ENCODE measurements around the gene CASP7.
"Not testable (repeated sequence)": the region's sequence is repeated elsewhere in the genome, so short reads cannot be mapped to it uniquely, and the experiment has no call there.

Gene CASP7

GRCh38 chr10:113679463-113680189, at the start of gene CASP7:
Gene CASP7 (plus strand): TSS chr10:113679912. CDS start chr10:113697494, 17,582 bp downstream.
- DNase-seq = peak; percentile 4 to 15

- no peak for DNase-seq
Measured at GRCh38 chr10:113630929-113631533, 48.7 kb upstream of the CASP7 start.

- peak in 1 of 2 experiments; percentile 9 for DNase-seq
Measured at GRCh38 chr10:113631684-113632367, 47.9 kb upstream of the CASP7 start.

DNA sequence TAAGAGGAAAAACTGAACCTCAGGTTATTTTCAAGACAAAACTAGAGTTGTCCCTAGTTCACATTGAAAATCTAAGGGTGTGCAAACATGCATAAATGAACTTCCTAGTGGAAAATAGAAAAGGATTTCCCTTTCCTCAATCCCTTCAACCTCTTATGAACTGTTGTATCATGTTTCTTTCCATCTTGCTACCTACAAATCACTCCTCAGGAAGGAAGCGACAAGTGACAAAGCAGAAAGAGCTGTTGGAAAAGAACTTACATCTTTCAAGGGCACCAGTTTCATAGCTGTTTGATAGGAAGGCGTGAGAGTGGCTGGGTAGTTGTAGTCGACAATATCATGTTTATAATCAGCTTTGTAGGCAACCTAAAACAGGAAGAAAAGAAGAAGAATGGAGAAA, 39.7 kb upstream of the CASP7 start:
- DNase-seq = no peak

GRCh38 chr10:113641702-113642101, 38.0 kb upstream of the CASP7 start:
- no peak for DNase-seq

GRCh38 chr10:113643183-113643582, 36.5 kb upstream of the CASP7 start:
- DNase-seq = no peak

- no peak for DNase-seq
Measured at GRCh38 chr10:113644185-113645120, 35.3 kb upstream of the CASP7 start.

DNA sequence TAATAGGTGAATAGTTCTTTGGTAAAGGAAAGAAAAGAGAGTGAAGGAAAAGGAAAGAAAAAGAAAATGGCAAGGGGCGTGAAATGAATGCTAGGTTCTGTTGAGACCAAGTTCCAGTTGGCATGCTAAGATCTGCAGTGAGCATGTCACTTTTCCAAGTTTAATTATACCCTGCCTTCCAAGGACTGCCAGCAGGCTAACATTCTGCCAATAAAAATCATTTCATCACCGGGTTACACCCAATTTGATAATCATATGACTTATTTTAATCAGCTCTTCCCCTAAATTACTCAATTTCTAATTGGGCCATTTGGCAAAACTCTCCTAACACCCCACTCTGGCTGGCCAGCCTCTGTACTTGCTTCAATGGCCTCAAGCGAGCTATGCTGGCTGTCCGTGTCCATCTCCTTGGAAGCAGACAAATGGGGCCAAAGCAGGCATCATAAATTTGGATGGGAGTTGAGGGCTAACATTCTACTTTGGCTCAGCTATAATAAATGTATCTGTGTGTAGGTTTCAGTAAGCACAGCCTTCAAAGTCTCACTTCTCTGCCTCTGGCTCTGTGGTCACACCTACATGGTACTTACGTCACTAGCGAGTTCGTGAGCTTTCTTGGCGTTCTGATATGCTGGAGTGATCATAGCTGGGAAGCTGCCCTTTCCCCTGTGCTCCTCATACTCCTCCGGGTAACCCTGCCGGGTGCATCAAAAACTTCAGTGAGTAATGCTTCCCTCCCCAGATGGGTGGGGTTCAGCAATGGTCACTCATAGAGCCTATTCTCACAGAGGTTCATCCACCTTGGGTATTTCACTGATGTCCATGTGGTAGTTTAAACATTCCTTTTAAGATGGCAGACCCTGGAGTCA, 33.1 kb upstream of the CASP7 start:
- no peak for DNase-seq

- DNase-seq = no peak
Measured at GRCh38 chr10:113647812-113648211, 31.9 kb upstream of the CASP7 start.

- no peak for DNase-seq
Measured at GRCh38 chr10:113648478-113648877, 31.2 kb upstream of the CASP7 start.

DNA sequence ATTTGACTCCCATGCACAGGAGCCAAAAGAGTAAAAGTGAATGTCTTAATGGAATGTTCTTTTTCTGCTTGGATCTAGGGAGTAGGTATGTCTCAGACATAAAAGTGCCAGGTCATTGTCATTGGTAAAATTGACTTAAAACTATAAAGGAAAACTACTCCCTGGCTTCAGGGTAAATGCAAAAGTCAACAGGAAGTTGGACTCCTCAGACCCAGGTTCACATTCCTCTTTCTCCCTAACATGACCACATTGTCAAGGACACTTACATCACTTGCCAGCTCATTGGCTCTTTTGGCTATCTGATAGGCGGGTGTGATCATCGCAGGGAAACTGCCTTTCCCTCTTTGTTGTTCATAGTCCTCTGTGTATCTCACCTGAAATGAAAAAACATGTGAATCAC, 29.5 kb upstream of the CASP7 start:
- DNase-seq = no peak

DNA sequence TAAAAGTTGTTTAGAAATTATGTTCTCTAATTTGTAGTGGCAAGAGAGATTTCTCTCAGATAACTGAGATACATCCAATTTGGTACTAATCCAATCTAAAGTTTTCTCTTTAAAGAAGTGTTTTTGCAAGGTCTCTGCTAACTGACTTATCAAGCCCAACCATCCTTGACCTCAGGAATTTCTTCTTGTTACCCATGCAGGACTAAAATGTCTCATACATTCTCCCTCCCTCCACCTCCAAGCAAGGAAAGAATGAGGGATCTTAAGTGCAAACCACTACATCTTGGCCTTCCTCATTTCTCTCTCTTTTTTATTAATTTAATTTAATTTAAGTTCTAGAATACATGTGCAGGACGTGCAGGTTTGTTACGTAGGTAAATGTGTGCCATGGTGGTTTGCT, 28.7 kb upstream of the CASP7 start:
- no peak for DNase-seq

DNA sequence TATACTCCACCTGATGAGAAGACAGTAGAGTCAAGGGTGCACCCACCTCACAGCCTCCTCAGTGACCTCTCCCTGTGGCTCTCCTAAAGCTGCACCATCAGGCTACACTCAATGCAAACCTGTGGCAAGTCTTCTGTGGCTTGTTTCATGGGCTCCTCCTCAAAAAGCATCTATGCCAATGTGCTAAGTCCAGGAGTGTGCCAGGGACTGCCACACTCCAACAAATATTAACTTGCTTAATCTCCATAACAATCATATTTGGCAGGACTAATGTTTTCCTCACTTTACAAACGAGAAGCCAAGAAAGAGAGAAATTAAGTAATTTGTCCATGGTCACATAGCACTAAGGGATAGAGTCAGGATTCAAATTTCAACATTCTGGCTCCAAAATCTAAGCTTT, 27.8 kb upstream of the CASP7 start:
- no peak for DNase-seq

DNA sequence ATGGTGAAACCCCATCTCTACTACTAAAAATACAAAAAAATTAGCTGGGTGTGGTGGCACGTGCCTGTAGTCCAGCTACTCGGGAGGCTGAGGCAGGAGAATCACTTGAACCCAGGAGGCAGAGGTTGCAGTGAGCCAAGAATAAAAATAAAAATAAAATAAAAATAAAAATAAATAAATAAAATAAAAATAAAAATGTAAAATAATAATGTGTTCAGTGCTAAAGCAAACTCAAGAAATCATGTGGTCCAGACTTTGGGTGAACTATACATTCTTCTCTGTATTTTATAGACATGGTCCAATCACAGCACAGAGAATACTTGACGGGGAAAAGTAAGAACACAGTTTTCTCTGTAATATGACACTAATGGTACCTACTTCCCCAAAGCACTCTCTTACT, 27.3 kb upstream of the CASP7 start:
- DNase-seq = not testable (repeated sequence)

DNA sequence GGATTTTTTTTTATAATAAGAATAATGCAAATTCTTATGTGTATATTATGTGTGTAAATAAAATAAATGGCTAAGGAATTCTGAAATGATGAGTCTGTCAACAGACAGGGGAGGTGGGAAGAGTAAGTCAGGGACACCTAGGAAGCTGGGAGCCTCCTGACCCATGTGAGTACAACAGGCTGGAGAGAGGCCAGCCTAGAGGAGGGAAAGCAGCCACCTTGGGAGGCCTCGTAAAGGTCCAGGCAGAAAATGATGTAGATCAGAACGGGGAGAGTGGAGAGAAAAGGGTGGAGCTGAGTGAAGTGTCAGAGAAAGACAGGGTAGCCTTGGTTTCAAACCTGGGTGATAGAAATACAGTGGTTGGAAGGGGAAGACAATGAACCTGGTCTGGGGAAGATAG, 22.8 kb upstream of the CASP7 start:
- DNase-seq = no peak

- no peak for DNase-seq
Measured at GRCh38 chr10:113657544-113657943, 22.2 kb upstream of the CASP7 start.

- DNase-seq = no peak
Measured at GRCh38 chr10:113661332-113661731, 18.4 kb upstream of the CASP7 start.

- no peak for DNase-seq
Measured at GRCh38 chr10:113663142-113663541, 16.6 kb upstream of the CASP7 start.

DNA sequence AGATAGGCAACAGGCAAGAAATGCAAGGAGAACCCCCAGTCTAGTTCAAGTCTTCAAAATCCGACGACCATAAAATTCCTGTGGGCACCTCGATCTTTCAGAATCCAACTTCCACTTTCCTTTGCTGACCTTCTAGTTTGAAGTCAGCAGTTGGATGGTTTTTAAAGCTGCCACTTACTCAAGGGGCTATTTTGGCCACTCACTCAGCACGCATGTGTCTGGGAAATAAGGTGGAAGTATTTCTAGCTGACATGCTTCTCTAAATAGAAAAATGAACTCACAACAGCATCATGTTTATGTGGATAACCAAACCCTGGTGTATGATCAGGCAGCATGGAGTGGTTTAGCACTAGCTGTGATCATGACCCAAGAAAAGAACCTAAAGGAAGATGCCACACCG, 15.8 kb upstream of the CASP7 start, which contains the start of gene NRAP:
TSS of gene NRAP (minus strand) at position 134 of the 400 bp plus-strand sequence. CDS start 159 bp downstream, outside the sequence.
- no peak for DNase-seq

DNA sequence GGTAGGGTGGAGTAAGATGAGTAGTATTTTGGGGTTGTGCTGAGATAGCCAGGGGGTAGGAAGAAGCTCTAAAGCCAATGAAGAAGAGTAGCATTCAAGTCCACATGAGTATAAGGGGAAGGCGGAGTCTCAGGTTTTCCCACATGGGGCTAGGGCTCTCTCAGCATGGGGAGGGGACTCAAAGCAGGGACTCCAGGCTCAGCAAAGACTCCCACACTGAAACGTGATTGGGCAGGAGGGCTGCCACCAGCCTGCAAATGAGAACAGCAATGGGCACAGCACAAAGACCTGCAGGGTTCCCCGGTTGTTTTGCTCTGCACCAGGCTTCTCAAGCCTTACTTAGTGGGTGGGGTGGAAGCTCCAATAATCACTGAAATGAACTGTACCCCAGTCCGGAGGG, 14.4 kb upstream of the CASP7 start:
- no peak for DNase-seq

- no peak for DNase-seq
Measured at GRCh38 chr10:113665806-113666354, 13.8 kb upstream of the CASP7 start.
